Loucy (cell line): ENCODE data around the gene FBXO9.

Experiments used
- H2AFZ ChIP-seq: fragments of 200-600 bp; sonication (generic); 2 replicates; pipeline ENCODE4 v1.6.0; 2016; ENCODE audit warnings: antibody characterized with exemption, mild to moderate bottlenecking, low read length, moderate library complexity
- H3F3A ChIP-seq: fragments of 200-600 bp; 2 replicates; pipeline ENCODE4 v1.6.0; 2016; ENCODE audit warnings: antibody characterized with exemption, low read depth, mild to moderate bottlenecking
- H3K27me3 ChIP-seq: fragments of 200-600 bp; sonication (generic); 2 replicates; pipeline ENCODE4 v1.6.1; 2014; ENCODE audit warnings: low read length, mild to moderate bottlenecking; ENCODE audit not compliant: insufficient read depth, poor library complexity, severe bottlenecking
- H3K36me3 ChIP-seq: fragments of 200-600 bp; sonication (generic); 2 replicates; pipeline ENCODE4 v1.6.1; 2016; ENCODE audit warnings: low read length; ENCODE audit not compliant: insufficient read depth
- H3K4me1 ChIP-seq: fragments of 200-600 bp; sonication (generic); 2 replicates; pipeline ENCODE4 v1.5.1; 2014; ENCODE audit warnings: low read length, mild to moderate bottlenecking; ENCODE audit not compliant: insufficient read depth, poor library complexity, severe bottlenecking
- H3K4me2 ChIP-seq: fragments of 200-600 bp; sonication (generic); 2 replicates; pipeline ENCODE4 v1.6.0; 2014; ENCODE audit warnings: antibody characterized with exemption, low read length, low read depth, mild to moderate bottlenecking; ENCODE audit not compliant: poor library complexity, severe bottlenecking
- H3K4me3 ChIP-seq: fragments of 200-600 bp; sonication (generic); 2 replicates; pipeline ENCODE4 v1.5.1; 2014; ENCODE audit warnings: low read length, mild to moderate bottlenecking, mixed read lengths; ENCODE audit not compliant: poor library complexity, severe bottlenecking
- H3K79me2 ChIP-seq: fragments of 200-600 bp; sonication (generic); 2 replicates; pipeline ENCODE4 v1.6.1; 2014; ENCODE audit warnings: low read length; ENCODE audit not compliant: insufficient read depth
- H3K9ac ChIP-seq: fragments of 200-600 bp; sonication (generic); 2 replicates; pipeline ENCODE4 v1.6.0; 2014; ENCODE audit warnings: mild to moderate bottlenecking, low read depth, low read length, moderate library complexity; ENCODE audit not compliant: poor library complexity, severe bottlenecking
- H3K9me2 ChIP-seq: fragments of 200-600 bp; sonication (generic); replicated peaks from 2 replicates; pipeline ENCODE4 v1.6.1; 2016; ENCODE audit warnings: low read depth, low read length, mixed read lengths
- H3K9me3 ChIP-seq: fragments of 200-600 bp; sonication (generic); 2 replicates; pipeline ENCODE4 v1.6.1; 2014; ENCODE audit warnings: mild to moderate bottlenecking, antibody characterized with exemption, low read length, low read depth; ENCODE audit not compliant: insufficient read depth
- H4K20me1 ChIP-seq: fragments of 200-600 bp; sonication (generic); 2 replicates; pipeline ENCODE4 v1.6.0; 2014; ENCODE audit warnings: antibody characterized with exemption, low read length, mild to moderate bottlenecking; ENCODE audit not compliant: insufficient read depth, poor library complexity, severe bottlenecking
- CTCF ChIP-seq: fragments of 200-600 bp; sonication (generic); conservative IDR thresholded peaks from 2 replicates; pipeline ENCODE4 v1.5.1; 2014; ENCODE audit warnings: mild to moderate bottlenecking, antibody characterized with exemption, low read length
- EZH2phosphoT487 ChIP-seq: fragments of 200-600 bp; IDR thresholded peaks from 2 replicates; pipeline ENCODE4 v1.6.1; 2018; ENCODE audit warnings: antibody characterized with exemption, mild to moderate bottlenecking, moderate library complexity, borderline replicate concordance

The FBXO9 gene

GRCh38 chr6:53074347-53074746 lies 9.1 kb downstream of the FBXO9 start:
- no peak overlapping the region for H3K4me2 ChIP-seq

GRCh38 chr6:53080813-53081212 lies 15.6 kb downstream of the FBXO9 start:
- Histone ChIP-seq H2AFZ (no peak overlapping the region), H3K36me3 (peaks cover 60% of the 10 kb centered on the region; the same call in 1 of the 2 replicates)
- TF ChIP-seq EZH2phosphoT487 (no peak), CTCF (no peak)

More at GRCh38 chr6:53074347-53074746, 9.1 kb downstream of the FBXO9 start:
- peaks cover 17% of the 10 kb centered on the region; the same call in 1 of the 2 replicates for H3K36me3 ChIP-seq
- H3K4me3 ChIP-seq = no peak overlapping the region
- H3K79me2 ChIP-seq = no peaks in the 10 kb centered on the region
- no peak for TF ChIP-seq EZH2phosphoT487
- no peak for TF ChIP-seq CTCF
- no peaks in the 10 kb centered on the region for H3K9me3 ChIP-seq
- peaks cover 4% of the 10 kb centered on the region for H3K4me1 ChIP-seq
- H3K9ac ChIP-seq = no peak overlapping the region
- no peaks in the 10 kb centered on the region for H3K27me3 ChIP-seq
- no peaks in the 10 kb centered on the region; the same call in 1 of the 2 replicates for H3F3A ChIP-seq
- no peaks in the 10 kb centered on the region for H3K9me2 ChIP-seq
- no peak overlapping the region for H2AFZ ChIP-seq
- H4K20me1 ChIP-seq = no peaks in the 10 kb centered on the region

GRCh38 chr6:53086302-53086701 lies 21.1 kb downstream of the FBXO9 start:
- no peak overlapping the region for H3K4me3 ChIP-seq
- no peak overlapping the region for H3K4me2 ChIP-seq
- no peak overlapping the region for H2AFZ ChIP-seq
- H3K9me2 ChIP-seq = no peaks in the 10 kb centered on the region
- H3K4me1 ChIP-seq = no peaks in the 10 kb centered on the region
- no peaks in the 10 kb centered on the region for H3F3A ChIP-seq
- H3K79me2 ChIP-seq = no peaks in the 10 kb centered on the region
- peaks cover 59% of the 10 kb centered on the region; the same call in 1 of the 2 replicates for H3K36me3 ChIP-seq
- no peaks in the 10 kb centered on the region for H3K27me3 ChIP-seq
- H3K9me3 ChIP-seq = no peaks in the 10 kb centered on the region
- H4K20me1 ChIP-seq = no peaks in the 10 kb centered on the region
- H3K9ac ChIP-seq = no peak overlapping the region
- no peak for TF ChIP-seq EZH2phosphoT487

More at GRCh38 chr6:53080813-53081212, 15.6 kb downstream of the FBXO9 start:
- H3K4me1 ChIP-seq = peaks cover 4% of the 10 kb centered on the region
- H3K9me2 ChIP-seq = no peaks in the 10 kb centered on the region
- H3K4me3 ChIP-seq = no peak overlapping the region
- no peaks in the 10 kb centered on the region for H3K27me3 ChIP-seq
- no peak overlapping the region for H3K4me2 ChIP-seq
- H3K9me3 ChIP-seq = no peaks in the 10 kb centered on the region
- H4K20me1 ChIP-seq = no peaks in the 10 kb centered on the region
- H3K9ac ChIP-seq = no peak overlapping the region
- H3K79me2 ChIP-seq = no peaks in the 10 kb centered on the region
- no peaks in the 10 kb centered on the region for H3F3A ChIP-seq

- no peaks in the 10 kb centered on the region for H3K9me3 ChIP-seq
- no peak overlapping the region for H3K4me3 ChIP-seq
- peaks cover 49% of the 10 kb centered on the region; the same call in 1 of the 2 replicates for H3K36me3 ChIP-seq
- no peaks in the 10 kb centered on the region for H3F3A ChIP-seq
- no peaks in the 10 kb centered on the region for H3K4me1 ChIP-seq
- no peaks in the 10 kb centered on the region for H3K27me3 ChIP-seq
- no peaks in the 10 kb centered on the region for H3K9me2 ChIP-seq
- H3K79me2 ChIP-seq = no peaks in the 10 kb centered on the region
- H4K20me1 ChIP-seq = no peaks in the 10 kb centered on the region
- TF ChIP-seq CTCF (no peak), EZH2phosphoT487 (no peak)
- H2AFZ ChIP-seq = no peak overlapping the region
- no peak overlapping the region for H3K9ac ChIP-seq
- no peak overlapping the region for H3K4me2 ChIP-seq
Observed at GRCh38 chr6:53089948-53090347, 24.7 kb downstream of the FBXO9 start.
